ENCODE data around the gene UCN.
"Not testable (repeated sequence)": the region's sequence is repeated elsewhere in the genome, so short reads cannot be mapped to it uniquely, and the experiment has no call there.

The UCN gene

DNA sequence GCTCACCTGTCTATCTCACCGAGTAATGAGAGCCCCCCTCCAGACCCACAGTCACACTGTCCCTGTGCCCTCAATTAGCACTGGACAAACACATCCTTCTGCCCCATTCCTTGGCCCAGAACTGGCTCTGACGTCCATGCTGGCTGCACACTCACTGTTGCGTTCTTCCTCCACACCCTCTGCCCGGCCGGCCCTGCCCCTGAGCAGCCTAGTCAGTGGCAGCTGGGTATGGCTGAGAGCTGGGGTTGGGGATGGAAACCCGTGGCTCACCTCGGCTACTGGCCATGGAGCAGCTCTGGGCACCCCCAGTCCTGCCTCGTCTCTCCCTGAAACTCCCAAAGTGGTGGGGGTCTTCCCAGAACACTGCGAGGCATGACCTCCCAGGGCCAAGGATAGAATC, 6.5 kb upstream of the UCN start:
- DNase-seq (ENCODE audit: low read depth): no peak

DNA sequence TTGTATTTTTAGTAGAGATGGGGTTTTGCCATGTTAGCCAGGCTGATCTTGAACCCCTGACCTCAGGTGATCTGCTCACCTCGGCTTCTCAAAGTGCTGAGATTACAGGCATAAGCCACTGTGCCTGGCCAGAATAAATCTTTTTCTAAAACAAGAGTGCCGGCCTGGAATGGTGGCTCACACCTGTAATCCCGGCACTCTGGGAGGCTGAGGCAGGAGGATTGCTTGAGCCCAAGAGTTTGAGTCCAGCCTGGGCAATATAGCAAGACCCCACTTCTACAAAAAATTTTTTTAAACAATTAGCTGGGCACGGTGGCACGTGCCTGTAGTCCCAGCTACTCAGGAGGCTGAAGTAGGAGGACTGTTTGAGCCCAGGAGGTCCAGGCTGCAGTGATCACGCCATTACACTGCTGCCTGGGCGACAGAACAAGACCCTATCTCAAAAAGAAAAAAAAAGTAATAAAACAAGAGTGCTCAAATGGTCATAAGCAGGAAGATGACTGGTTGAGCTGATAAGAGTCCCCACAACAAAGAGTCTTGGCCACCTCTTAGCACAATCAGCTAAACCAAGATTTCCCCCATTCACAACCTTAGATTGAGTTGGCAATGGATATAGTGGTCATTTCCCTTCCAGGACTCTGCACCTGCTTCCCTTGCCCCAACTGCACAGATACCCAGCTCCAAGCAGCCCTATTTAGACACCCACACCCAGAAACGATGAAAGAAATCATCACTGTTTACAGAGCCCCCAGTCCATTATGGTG, 5.8 kb upstream of the UCN start:
- DNase-seq (ENCODE audit: low read depth): no peak

DNA sequence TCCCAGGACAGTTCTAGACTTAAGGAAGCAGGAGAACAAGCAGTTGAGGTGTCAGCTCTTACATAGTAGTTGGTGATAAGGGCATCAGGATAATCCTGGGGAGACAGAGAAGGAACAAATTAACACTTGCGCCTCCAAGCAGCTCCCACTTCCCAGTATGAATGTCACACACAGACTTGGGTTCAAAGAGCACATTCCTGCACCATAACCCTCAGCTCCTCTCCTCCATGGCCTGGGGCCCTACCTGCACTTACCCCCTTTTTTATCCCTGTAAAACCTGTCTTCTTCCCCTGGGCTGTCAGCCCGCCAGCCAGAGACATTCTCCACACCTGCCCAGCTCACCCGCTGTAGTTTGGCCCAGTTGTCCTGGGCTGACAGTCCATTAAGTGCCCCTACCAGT, 3.9 kb upstream of the UCN start:
- DNase-seq (ENCODE audit: low read depth): no peak

DNA sequence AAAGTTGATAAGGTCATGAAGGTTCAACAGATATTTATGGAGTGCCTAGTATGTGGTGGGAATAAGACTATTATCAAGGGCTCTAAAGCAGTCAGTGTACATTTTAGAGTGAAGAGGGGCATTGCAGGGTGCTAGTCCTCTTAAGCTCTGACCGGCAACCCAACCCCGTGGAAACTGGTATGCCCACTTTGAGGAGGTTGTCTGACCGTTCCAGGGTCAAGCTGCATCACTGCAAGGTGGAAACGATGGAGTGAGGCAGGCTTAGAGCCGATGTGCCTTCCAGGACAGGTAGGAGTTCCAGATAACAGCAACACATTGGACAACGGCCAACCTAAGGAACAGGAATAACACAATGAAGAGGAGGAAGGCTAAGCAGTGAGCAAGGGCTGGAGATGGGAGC, 1.4 kb upstream of the UCN start:
- DNase-seq (ENCODE audit: low read depth): no peak

DNA sequence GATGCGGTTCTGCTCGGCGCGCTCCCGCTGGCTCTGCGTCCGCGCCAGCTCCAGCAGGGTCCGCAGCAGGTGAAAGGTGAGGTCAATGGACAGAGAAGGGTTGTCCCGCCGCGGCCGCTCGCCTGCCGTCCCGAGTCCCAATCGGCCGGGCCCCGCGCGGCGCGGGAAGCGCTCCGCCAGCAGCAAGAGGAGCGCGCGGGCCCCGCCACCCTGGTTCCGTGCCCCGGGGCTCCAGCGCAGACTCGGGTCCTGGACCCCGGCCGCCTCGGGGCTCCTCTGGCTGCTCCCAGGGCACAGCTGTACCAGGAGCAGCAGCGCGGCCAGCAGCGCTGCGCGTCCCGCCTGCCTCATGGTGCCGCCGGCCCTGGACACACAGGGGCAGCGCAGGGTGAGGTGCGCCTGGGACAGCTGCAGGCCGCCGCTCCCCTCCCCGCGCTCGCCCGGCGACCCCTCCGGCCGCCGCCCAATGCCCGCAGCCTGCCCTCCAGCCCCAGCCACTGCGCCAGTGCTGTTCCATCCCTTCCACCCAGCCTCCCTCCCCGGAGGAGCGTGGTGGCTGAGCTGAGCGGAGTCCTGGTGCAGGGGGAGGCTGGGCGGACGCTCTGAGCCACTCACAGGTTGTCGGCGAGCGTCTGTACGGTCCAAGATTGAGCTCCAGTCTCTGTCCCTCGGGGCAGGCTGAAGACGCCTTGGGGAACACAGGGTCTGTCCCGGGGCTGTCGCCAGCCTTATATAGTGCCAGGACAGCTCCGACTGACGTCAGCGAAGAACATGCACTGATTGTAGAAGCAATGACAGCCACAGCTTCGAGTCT, 493 bp downstream of the UCN start:
- DNase-seq (ENCODE audit: low read depth): no peak

DNA sequence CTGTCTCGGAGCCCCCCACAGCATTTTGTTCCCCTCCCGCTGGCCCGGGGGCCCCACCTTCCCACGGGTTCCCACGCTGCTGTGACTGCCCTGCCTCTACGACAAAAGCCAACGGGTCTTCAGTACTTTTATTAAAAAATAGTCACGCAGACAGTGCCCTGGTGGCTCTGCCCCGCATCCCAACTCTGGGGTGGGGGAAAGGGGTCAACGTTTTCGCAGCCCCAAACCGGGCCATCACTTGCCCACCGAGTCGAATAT, 1.0 kb downstream of the UCN start:
- no peak for DNase-seq (ENCODE audit: low read depth)

DNA sequence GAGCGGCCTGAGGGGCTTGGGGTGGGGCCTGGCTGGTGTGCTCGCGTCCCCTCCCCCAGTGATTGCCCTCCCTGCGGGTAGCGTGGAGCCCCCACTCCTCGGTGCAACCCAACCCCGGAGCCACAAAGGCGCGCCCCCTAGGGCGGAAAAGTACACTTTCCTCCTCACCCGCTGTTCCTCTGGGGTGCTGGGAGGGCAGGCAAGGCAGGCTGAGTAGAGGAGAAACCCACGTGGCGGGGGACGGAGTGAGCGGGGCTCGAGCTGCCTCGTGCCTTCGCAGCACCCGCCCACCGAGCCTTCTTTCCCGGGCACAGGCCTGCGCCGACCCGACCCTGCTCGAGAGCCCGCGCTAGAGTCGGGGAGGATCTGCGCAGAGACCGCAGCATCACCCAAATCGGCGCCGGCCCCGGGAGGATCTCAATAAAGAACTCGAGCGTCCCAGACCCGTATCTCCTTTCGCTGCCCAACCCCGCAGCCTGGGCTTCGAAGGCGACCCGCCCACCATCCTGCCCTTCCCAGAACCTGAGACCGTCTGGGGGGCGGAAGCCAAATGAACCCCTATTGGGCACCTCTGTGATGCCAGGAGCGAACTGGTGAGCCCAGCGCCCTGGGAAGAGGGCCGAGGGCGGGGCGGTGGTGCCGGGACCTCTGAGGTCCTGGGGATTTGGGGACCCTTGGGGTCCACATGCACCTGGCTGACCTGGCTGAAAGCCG, 1.5 kb downstream of the UCN start:
- peak; percentile 17 for DNase-seq (ENCODE audit: low read depth)

DNA sequence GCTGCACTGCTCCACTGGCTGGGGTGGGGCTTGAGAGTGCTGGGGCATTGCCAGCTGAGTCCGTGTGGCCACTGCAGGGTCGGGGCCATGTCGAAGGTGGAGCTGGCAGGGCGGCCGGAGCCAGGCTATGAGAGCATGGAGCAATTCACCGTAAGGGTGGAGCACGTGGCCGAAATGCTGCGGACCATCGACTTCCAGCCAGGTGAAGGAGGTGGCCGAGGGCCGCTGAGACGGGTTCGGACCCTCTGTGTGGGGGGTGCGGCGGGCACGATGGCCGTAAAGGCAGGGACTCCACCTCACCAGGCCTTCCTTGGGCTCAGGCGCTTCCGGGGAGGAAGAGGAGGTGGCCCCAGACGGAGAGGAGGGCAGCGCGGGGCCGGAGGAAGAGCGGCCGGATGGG, 2.1 kb downstream of the UCN start:
- DNase-seq (ENCODE audit: low read depth): no peak

DNA sequence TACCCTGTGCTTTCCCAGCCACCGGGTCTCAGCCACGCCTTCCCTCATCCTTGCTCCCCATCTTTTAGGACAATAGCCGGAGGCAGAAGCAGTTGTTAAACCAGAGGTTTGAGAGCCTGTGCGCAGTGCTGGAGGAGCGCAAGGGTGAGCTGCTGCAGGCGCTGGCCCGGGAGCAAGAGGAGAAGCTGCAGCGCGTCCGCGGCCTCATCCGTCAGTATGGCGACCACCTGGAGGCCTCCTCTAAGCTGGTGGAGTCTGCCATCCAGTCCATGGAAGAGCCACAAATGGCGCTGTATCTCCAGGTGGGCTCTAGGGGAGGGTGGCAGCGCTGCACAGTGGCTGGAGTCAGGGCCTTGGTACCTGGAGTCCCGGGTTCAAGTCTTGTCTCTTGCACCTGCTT, 2.7 kb downstream of the UCN start:
- DNase-seq (ENCODE audit: low read depth): no peak

DNA sequence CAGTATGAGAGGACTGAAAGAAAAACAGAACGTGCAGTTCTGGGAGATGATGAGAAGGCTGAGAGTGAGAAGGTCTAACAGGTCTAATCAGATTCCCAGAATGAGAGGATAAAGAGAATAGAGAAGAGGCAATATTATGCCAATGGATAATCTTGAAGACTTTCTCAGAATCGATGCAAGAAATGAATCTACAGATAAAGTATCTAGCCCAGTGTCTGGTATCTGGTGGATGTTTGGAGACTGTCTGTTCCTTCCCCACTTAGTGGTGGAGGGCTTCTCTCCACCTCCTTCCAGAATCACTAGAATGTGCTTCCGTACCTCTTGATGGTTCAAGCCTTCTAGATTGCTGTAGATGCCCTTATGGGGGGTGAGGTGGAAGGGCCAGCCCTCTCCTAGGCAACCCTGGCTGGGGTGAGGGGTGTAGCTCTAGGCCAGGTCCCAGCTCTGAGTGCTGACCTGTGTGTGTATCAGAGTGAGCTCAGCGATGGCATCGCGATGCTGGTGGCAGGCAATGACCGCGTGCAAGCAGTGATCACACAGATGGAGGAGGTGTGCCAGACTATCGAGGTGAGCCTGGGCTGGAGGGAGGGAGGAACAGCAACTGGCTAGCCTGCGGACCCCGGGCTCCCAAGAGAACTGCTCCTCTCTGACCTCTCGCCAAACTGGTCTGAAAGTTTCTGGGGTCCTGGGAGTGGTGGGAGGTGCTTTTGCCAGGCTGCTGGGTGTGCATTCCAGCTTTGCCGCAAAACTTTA, 3.6 kb downstream of the UCN start:
- no peak for DNase-seq (ENCODE audit: low read depth)

DNA sequence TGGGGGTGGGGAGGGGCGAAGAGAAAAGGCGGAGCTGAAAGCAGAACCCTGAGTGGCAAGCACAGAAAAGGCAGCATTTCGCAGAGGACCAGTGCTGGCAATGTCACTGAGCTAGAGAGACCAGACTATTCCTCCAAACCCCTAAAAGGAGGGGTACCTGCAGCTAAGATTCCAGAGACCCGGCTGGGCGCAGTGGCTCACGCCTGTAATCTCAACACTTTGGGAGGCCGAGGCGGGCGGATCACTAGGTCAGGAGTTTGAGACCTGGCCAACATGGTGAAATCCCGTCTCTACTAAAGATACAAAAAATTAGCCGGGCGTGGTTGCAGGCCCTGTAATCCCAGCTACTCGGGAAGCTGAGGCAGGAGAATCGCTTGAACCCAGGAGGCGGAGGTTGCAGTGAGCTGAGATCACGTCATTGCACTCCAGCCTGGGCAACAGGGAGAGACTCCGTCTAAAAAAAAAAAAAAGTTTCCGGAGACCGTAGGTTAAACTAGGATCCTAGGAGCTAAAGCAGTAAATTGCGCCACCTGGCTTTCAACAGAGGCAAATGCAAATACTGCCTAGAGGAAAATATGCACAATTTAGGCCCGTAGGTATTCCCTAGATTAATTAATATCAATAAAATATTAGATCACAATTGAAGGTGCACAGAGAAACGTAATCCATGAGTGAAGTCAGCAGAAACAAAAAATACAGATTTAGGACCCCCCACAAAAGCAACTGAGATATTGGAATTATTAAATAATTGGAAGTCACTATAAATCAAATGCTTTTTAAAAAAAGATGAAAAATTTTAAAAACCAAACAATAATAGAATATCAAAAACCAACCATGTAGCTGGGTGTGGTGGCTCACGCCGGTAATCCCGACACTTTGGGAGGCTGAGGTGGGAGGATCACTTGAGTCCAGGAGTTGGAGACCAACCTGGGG, 4.9 kb downstream of the UCN start:
- DNase-seq (ENCODE audit: low read depth): no peak

DNA sequence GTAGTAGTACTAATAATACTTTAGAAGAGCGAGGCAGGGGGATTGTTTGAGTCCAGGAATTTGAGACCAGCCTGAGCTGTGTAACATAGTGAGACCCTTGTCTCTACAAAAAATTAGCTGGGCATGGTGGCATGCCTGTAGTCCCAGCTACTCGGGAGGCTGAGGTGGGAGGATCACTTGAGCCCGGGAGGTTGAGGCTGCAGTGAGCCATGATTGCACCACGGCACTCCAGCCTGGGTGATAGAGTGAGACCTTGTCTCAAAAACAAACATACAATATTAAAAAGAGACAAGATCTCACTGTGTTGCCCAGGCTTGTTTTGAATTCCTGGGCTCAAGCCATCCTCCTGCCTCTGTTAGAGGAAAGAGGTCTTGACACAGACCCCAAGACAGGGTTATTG, 7.6 kb downstream of the UCN start:
- not testable (repeated sequence) for DNase-seq (ENCODE audit: low read depth)

DNA sequence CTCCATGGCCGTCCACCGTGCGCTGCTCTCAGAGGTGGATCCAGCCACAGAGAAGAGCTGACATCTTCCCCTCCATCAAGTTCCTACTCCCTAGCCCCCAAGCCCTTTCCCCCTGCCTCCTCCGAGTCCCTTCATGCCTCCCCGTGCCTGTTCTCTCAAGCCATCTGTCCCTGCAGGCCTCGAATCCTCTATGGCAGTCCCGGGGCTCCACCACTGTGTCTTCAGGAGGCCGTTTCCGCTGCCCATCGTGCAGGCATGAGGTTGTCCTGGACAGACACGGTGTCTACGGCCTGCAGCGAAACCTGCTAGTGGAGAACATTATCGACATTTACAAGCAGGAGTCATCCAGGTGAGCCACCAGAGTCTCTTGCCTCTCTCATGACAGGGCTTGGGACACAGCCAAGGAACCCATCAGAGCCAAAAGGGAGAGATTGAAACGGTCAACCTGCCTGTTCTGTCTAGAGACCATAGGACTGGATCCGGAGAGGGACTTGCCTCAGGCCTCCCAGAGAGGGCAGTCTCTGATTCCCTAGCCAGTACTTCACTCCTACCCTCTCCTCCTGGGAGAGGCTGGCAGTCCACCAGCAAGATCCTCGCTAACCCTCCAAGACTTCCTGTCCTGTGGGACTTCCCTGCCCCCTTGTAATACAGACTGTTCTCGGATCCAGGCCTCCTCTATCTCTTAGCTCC, 9.7 kb downstream of the UCN start:
- DNase-seq (ENCODE audit: low read depth): no peak

DNA sequence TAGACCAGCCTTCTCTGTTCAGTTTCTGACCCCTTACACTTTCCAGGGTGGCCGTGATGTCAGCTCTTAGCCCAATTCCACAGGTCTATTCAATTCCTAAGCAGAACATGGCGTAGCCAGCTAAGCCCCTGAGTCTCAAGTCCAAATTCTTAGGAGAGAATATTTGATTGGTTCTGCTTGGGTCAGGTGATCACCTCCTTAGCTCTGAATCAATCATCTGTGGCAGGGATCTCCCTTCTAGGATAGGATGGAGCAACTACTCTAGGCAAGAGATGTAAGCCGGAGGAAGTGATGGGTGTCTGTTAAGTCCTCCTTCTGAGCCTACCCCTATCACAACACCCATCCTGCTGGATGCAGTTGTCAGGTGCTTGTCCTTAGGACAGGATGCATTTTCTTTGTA, 11.1 kb downstream of the UCN start:
- no peak for DNase-seq (ENCODE audit: low read depth)

DNA sequence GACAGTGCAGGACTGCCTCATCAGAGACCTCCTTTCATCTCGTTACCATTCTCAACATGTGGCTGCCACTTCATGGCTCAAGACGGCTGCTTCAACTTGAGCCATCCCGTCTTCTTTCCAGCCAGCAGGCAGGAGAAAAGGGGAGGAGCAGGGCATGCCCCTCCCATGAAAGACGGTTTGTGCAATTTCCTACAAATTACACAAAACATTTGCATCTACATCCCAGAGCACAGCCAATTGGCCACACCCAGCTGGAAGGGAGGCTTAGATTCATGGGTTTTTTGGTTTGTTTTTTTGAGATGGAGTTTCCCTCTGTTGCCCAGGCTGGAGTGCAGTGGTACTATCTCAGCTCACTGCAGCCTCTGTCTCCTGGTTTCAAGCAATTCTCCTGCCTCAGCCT, 11.8 kb downstream of the UCN start:
- DNase-seq (ENCODE audit: low read depth): no peak

DNA sequence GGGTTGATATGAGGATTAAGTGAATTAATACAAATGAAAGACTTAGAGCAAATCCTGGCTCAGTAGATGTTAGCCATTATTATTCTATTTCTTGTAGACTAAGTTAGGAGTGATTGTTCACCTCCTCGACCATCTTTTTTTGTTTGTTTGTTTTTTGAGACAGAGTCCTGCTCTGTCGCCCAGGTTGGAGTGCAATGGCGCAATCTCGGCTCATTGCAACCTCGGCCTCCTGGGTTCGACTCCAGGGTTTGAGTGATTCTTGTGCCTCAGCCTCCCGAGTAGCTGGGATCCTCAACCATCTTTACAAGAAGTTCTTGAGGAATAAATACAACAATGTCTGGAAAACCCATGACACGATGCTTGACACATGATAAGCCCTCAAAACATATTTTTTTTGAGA, 13.3 kb downstream of the UCN start:
- DNase-seq (ENCODE audit: low read depth): no peak

DNA sequence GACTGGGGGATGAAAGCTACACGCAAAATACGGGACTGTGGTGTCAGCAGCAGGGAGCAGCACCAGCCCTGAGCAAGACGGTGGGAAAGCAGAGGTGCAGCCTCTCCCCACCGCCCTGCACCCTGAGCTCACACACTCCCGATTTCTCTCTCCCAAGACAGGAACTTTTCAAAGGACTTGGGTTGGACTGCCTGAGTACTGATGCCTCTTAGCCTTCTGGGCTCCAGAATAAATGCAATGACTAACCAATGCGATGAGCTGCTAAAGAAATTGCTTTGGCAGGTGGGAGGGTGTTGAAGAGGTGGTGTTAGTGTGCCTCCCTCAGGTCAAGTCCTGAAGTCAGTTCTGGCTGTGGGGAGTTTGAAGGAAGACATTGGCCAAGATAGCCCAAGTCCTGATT, 16.4 kb downstream of the UCN start:
- DNase-seq (ENCODE audit: low read depth): no peak

DNA sequence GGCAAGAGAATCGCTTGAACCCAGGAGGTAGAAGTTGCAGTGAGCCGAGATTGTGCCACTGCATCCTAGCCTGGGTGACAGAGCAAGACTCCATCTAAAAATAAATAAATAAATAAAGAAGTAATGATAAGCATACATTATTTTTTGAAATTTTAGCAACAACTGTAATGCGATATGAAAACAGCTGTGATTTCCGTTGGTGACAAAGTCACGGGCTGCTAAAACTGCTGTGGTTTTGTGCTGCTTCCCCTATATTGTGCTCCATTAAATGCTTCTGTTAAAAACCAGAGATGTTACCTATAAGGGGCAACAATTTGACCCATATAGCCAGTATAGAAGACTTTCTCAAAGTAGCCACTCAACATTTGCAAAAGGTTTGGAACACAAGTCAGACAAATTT, 17.7 kb downstream of the UCN start:
- no peak for DNase-seq (ENCODE audit: low read depth)

DNA sequence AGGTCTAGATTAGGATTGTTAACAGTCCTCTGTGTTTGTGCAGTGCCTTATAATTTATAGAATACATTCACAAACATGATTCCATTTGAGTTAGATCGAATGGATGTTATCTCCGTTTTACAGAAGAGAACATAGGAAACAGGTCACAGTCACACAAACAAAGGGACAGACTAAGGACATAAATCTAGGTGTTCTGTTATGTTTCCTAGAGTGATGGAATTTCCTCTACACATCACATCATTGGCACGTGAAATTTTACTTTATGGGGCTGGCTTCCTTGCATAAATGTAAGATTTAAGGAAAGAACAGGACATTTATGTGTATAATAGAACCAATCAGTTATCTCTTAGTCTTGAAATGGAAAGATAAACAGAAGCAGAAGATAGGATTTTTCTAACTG, 19.6 kb downstream of the UCN start:
- no peak for DNase-seq (ENCODE audit: low read depth)

DNA sequence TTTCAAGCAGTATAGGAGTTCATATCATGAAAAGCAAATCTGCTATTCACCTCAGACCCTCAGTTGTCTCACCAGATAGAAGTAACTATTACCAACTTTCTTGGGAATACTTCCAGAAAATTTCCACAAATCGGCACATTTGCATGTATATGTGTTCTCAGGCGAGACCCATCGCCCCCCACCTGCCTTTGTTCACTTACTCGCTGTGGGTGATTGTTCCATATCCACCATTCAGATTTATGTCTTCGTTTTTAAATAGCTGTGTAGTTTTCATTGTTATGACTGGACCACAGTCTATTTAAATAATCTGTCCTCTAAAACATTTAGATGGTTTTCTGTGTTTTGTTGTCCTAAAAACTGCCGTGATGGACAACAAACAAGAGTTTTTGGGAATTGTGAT, 22.8 kb downstream of the UCN start:
- DNase-seq (ENCODE audit: low read depth): no peak

DNA sequence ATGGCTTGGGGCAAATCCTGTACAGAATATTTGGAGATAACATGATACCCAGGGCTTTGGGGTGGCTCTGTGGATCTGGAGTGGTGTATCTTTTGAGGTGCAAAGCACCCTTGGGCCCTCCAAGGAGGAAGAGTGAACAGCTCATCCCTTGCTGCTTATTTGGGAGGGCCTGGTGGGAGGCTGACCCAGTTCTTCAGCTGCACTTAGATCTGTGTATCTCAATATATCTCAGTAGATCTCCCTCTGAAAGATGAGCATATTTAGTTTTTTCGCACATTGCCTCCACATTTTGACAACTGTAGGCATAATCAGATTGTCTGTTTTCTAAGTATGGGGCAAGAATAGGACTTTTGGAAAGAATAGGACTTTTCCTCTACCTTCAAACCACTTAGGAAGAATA, 23.2 kb downstream of the UCN start:
- no peak for DNase-seq (ENCODE audit: low read depth)

Measured in stimulated activated CD8-positive, alpha-beta memory T cell treated with anti-CD3 and anti-CD28 coated beads, Interleukin-4, amount 100 ng/mL, for 24 hours (primary cell).